Superior temporal gyrus (tissue), 1 donor: ENCODE measurements around the gene KLF2.

Source experiments
- DNase-seq: peaks from one replicate; pipeline ENCODE4 v3.0.0-alpha.2; 2016; ENCODE audit errors: extremely low spot score

The KLF2 gene

GRCh38 chr19:16364231-16364865 lies 39.7 kb downstream of the KLF2 start:
- no peak for DNase-seq

- DNase-seq: no peak
Measured at GRCh38 chr19:16365300-16365996, 40.8 kb downstream of the KLF2 start.

- DNase-seq: no peak
Measured at GRCh38 chr19:16366056-16366432, 41.4 kb downstream of the KLF2 start.

GRCh38 chr19:16366433-16367260 lies 42.0 kb downstream of the KLF2 start:
- peak; percentile 35 for DNase-seq

- no peak for DNase-seq
Measured at GRCh38 chr19:16367261-16367683, 42.6 kb downstream of the KLF2 start.

- DNase-seq: no peak
Measured at GRCh38 chr19:16368385-16369305, 44.0 kb downstream of the KLF2 start.

- no peak for DNase-seq
Measured at GRCh38 chr19:16369306-16369663, 44.7 kb downstream of the KLF2 start.

- no peak for DNase-seq
Measured at GRCh38 chr19:16369664-16370576, 45.3 kb downstream of the KLF2 start.

GRCh38 chr19:16370641-16371391 lies 46.2 kb downstream of the KLF2 start:
- DNase-seq: no peak

GRCh38 chr19:16371540-16371986 lies 46.9 kb downstream of the KLF2 start:
- no peak for DNase-seq

- no peak for DNase-seq
Measured at GRCh38 chr19:16372065-16372915, 47.7 kb downstream of the KLF2 start.

GRCh38 chr19:16373079-16373478 lies 48.5 kb downstream of the KLF2 start:
- DNase-seq: no peak

- DNase-seq: no peak
Measured at GRCh38 chr19:16373532-16373931, 48.9 kb downstream of the KLF2 start.

- no peak for DNase-seq
Measured at GRCh38 chr19:16373989-16374388, 49.4 kb downstream of the KLF2 start.

- no peak for DNase-seq
Measured at GRCh38 chr19:16374436-16374835, 49.8 kb downstream of the KLF2 start.

- DNase-seq: no peak
Measured at GRCh38 chr19:16375157-16375935, 50.7 kb downstream of the KLF2 start.

- no peak for DNase-seq
Measured at GRCh38 chr19:16375936-16376185, 51.2 kb downstream of the KLF2 start.

GRCh38 chr19:16376241-16376640 lies 51.6 kb downstream of the KLF2 start:
- no peak for DNase-seq
